NCI-H524 (cell line): ENCODE data around the gene VEZF1.

ENCODE experiments used
- DNase-seq, 2 experiments: peaks; one replicate each; lab custom pipeline; 2025; lab: John Stamatoyannopoulos, UW

The VEZF1 gene

DNA sequence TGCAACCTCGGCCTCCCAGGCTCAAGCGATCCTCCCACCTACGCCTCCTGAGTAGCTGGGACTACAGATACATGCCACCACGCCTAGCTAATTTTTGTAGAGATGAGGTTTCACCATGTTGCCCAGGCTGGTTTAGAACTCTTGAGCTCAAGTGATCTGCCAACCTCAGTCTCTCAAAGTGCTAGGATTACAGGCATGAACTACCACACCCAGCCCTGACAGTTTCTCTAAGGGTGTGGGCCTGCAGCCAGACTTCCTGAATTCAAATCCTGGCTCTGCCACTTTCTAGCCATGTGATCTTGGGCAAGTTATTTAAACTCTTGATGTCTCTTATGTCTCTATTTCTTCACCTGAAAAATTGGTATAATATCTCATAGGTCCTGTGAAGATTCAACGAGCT lies 38.4 kb downstream of the VEZF1 start:
- no peak for DNase-seq

DNA sequence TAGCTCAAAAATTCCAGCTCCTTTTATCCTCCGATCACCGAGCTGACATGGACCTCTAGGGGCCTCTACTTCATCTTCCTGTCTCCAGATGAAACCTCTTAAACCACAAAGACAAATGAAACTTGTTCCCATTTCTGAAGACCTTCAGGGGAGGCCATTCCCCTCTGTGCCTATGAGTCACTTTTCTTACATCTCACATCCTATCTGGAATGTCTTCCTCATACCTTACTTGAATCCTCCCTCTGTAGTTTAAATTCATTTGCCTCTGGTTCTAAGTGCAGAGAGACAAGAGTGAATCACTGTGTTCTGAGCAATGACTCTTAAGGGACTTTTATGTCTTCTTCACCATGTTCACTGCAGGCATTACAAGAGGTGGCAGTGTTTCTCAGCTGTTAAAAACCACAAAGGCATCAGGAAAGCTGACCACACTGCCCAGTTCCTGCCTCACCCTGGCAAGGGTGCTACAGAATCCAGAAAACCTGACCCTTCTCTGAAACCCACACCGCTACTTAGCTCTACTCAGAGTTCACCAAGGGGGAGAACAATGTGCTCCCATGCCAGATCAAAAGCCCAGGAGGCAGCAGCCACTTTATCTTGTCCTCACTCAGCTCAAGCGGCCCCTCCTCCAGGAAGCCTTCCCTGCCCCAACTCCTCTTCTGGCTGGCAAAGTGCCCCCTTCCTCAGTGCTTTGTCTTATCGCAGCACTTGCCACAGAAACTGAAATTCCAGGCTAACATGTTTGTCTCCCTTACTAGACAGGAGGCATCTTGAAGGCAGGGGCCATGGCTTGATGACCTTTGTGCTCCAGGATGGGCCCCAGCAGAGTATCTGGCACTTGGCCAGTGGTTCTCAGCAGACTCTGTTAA lies 39.3 kb downstream of the VEZF1 start:
- no peak for DNase-seq

DNA sequence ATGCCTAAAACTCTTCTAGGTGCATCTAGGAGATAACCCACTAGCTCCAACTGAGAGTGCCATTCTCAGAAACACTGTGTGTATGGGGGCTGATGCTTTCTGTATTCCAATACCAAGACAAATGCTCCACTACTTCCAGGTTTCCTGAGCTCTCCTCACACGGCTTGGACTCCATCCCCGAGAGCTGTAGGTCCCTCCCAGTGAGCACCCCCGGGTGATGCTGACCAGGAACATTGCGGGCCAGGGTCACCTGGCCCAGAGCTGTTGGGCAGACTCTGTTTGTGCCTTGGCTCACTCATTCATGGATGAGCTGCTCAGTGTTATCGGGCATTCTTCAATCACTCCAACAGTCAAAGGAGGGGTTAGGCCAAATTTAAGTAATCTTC lies 39.9 kb downstream of the VEZF1 start:
- DNase-seq, result no peak

DNA sequence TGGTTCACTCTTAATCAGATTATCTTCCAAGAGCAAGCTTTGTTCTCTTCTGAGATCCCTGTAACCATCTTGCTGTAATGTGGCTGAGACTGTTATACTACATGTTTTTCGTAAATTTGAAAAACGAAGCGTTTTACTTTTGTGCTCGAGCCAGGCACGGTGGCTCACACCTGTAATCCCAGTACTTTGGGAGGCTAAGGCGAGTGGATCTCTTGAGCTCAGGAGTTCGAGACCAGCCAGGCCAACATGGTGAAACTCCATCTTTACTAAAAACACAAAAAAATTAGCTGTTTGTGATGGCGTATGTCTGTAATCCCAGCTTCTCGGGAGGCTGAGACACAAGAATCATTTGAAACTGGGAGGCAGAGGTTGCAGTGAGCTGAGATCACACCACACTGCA lies 40.7 kb downstream of the VEZF1 start:
- no peak for DNase-seq

DNA sequence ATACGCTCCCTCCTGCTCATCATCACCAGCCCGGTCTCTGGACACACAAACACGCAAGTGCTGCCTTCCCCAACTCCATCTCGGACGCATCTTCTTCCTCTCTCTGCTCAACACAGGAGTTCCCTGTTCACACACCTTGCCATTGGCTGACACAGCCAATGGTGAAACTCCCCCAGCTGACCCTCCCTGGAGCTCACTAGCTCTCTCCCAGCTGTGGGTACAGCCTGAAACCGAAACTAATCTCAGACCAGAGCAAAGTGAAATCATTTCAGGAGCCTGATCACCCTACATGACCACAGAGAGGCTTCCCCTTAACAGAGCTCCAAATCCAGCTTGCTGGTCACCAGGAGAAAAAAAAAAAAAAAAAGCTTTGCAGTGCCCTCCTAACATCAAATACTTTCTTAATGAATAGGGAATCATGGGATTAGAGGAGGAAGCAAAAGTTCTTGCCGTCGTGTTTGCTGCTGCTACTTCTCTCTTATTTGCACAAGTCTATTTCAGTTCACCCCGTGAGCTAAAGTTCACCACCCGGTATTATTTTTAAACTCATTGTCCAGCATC lies 41.2 kb downstream of the VEZF1 start:
- peak in 1 of 2 experiments; percentile 22 for DNase-seq

DNA sequence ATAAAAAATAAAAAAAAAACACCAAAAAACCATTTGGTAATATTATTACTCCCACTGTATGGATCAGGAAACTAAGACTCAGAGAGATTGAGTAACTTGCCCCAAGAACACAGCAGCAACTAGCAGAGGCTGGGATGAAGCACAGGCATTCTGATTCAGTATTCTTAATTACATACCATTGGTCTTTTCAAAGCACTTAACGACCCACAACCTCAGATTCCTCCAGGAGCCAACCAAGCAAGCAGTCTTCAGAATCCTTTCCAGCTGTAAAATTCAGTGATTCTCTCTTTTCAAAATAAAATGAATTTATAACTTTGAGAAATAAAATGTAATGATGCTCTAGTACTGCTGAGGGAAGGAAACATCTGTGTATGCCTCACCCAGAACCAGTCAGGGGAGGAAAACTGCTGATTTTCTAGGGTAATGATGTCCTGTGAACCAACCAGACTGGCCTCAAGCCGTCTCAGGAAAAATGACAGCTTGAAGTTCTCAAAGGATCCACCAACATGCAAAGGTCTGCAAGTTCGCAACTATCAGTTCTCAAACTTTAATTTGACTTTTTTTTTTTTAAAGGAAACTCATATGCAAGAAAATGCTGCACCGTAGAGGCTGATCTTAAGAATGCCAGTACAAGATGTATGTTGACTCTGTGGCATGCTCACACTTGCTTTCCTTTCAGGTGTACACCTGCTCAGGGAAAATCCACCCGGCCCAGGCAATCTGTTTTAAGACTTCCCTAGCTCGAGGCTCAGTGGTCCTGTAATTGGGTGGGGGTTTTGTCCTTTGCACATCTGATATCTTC lies 41.9 kb downstream of the VEZF1 start:
- DNase-seq, result no peak

DNA sequence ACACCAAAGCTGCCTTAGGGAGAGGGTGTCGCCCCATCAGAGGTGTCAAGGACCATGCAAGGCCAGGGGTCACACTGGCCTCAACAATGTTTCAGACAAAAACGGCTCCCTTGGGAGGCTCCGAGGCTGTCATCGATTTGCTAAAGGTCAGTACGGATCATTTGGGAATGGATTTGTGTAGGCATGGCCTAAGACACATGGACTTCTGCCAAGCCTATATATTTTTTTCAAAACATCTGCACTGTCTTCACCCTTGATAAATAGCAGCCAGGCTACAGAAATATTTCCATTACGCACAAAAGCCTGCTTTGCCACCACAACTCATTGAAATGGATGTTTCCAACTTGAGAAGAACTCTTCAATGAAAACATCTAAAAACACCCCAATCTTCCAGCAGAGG lies 43.1 kb downstream of the VEZF1 start:
- no peak for DNase-seq

DNA sequence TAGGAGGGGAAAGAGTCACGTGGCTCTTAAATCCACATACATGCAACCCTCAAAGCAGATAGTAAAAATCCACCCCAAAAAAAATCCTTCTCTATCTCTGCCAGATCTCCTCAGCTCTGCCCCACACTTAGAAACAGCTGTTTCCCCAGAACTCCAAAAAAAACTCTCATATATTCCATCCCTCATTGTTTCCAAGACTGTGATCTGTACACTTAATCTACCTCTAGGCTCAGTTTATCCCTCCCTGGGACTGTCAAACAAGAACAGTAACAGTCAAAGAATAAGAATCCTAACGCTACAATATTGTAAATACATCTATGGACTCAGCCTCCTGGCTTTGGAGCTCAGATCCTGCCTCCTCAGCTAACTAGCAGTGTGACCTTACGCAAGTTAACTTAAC lies 44.4 kb downstream of the VEZF1 start:
- no peak for DNase-seq

DNA sequence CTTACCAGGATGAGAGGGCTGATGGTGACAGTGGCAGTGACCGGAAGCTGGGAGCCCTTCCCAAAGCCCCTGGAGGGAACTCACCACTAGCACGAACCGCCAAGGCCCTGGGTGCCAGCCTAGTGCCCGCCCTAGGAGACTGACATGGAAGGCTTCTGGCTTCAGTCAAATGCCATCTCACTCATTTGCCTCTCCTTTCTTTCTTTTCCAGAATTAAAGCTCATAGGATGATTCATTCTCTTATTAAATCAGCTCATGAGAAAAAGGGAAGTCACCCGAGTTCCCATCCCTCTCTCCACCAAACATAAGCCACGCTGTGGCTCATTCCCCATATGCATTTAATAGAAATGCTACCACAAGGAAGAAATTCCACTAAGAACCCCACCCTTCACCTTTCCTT lies 44.9 kb downstream of the VEZF1 start:
- no peak for DNase-seq

DNA sequence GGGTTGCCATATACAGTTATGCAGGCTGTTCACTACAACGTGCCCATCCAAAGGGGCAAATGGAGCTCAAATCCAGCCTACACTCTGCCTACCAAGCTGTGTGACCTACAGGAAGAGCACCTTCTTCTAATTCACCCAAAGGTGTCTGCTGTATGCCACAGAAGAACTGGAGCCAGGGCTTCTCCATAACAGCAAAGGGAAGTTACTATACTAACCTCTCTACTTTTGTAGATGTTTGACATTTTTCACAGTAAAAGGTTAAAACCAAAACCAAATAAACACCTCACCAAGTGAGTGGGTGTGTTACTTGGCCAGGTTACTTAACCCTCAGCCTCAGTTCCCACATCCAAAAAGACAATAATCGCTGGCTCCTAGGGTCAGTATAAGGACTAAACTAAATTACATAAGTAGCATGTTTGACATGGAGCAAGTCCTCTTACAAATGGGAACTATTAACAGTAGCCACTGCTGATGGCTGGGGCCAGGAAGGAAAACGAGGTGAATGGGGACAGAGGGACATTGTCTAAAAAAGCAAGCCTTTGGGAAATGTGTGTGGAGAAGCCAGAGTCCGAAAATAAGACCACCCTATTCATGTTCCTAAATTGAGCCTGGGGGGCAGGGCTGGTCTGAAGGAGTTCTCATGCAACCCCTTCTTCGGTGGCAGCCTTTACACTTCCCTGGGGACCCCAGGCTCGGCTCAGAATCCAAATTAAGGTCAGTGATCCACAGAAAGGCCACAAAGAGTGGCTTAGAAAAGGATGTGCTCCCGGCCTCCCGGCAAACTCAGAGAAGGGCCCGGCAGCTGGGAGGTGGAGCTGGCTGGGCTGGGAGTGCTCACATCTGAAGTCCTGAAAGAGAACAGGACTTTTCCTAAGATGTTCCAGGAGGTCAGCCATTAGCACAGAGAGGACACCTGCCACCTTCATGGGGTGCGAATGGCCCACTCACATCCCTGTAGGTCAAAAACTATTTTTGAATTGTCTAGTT lies 46.4 kb downstream of the VEZF1 start:
- no peak for DNase-seq

DNA sequence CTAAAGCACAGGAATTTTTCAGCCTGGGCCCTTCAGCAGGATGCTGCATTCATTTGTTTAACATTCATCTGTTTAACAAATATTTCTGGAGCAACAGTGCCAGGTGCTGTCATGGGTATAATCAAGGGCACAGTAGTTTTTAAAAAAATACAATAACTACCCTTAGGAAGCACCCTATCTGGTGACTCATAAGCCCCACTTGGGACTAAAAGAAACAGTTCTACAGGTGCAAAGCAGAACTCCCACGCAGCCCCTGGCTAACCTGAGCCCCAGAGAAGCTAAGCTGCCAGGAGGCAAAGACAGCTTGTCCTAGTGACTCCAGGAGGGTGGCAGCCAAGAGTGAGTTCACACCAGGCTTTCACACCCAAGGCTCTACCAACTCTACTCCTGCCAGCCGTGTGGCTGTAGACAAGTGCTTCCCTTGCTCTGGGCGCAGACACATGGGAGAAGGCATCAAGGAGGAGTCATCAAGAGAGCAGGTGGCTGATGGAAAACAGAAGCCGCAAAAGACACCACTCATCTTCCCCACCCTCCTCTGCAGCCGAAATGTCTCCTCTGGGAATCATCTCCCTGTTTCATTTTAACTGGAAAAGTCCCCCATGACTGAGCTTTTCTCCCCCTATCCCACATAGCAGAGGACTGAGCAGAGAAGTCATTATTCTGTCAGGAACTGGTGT lies 47.3 kb downstream of the VEZF1 start:
- DNase-seq, result peak; percentile 79 to 85

DNA sequence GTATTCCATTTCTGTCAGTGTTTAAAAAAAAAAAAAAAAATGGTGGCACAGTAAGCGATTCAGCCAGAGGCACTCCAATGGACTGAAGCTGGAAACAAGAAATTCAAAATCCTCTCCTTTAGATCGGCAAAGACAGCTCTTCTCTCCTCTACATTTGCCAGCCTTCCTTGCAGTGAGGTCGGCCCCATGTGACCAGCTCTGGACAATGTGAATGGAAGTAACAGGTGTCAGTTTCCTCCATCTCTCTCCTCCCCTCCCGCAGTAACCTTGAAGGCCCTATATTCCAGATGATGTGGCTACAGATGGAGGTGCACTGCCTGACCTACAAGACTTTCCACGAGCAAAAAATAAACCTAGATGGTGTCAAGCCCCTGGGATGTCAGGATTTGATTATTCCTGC lies 47.8 kb downstream of the VEZF1 start:
- peak; percentile 22 to 41 for DNase-seq

DNA sequence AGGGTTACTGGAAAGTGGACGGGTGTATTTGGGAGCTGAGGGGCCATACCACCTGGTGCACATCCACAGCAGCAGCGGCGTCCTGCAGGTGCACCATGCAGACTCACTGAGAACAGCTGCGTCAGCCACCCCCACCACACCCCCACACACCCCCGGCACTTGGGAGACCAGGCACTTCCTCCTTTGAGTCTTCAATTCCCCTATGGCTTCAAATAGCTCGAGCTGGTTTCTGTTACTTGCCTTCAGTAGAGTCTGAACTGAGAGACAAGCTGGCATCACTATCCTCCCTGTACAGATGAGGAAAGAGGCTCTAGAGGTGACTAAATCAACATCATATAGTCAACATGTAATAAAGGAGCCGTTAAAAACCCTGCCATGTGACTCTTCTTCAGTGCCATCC lies 48.3 kb downstream of the VEZF1 start:
- peak in 1 of 2 experiments; percentile 74 for DNase-seq

DNA sequence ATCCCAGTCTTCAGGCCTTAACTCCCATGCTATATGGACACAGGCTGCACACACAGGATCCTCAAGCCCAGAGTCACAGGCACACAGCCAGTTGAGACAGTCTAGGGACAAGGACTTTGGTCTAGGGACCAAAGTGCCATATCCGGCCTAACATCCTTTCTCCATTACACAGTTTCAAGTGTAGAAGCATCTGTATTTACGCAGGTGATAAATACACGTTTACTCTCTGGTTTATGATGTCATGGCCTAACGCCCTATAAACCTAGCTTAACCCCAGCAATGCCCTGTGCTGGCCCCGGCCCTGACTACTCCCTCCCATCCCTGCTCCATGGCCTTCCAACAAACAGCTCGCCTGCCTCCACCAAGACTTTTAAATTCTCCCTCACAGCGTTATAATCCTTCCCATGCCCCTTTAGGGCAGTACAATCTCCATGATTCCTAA lies 50.0 kb downstream of the VEZF1 start:
- DNase-seq, result no peak

DNA sequence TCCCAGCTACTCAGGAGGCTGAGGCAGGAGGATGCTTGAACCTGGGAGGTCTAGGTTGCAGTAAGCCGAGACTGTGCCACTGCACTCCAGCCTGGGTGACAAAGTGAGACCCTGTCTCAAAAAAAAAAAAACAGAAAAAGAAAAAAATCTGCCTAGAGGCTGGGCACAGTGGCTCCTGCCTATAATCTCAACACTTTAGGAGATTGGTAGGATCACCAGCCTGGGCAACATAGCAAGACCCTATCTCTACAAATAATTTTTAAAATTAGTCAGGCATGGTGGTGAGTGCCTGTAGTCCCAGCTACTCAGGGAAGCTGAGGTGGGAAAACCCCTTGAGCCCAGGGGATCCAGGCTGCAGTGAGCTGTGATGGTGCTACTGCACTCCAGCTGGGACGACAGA lies 50.6 kb downstream of the VEZF1 start:
- no peak for DNase-seq

DNA sequence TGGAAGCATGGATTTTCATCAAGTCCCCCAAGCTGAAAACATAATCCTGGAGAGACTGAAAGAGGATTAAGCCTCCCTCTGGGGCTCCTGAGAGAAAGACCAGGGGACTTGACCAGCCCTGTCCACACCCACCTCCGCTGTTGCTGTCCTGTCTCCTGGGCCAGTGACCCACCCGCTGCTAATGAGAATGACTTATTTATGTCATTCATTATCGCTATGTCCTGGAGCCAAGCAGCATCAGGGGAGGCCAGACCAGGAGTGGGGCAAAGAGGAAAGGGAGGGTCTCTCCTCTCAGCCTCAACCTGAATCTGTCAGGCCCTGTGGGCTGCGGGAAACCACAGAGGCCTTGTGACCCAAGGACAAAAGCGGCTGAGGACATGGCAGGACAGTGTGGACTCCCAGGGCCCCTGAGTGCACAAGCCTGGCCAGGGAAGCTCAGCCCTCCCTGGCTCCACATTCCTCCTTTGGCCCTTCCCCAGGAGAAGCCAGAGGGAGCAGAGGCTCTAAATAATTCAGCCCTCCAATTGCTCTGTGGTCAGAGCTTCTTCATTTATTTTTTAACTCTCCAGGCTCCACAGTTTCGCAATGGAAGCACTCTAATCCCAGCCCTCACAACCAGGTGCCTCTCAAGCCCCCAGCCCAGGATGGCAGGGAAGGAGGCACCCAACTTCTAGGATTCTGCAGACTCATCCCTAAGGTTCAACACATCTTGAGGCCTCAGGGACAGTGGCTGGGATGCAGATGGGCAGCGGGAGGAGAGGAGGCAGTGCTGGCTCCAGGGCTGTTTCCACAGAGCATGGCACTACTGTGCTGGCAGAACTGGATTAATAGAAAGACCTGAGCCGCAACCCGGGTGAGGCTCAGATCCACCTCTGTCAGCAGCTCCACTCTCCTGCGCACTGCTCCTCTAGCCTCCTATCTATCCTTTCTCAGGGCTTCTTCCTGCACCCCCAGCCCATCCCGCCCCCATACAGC lies 51.9 kb downstream of the VEZF1 start:
- DNase-seq, result peak; percentile 30 to 70

DNA sequence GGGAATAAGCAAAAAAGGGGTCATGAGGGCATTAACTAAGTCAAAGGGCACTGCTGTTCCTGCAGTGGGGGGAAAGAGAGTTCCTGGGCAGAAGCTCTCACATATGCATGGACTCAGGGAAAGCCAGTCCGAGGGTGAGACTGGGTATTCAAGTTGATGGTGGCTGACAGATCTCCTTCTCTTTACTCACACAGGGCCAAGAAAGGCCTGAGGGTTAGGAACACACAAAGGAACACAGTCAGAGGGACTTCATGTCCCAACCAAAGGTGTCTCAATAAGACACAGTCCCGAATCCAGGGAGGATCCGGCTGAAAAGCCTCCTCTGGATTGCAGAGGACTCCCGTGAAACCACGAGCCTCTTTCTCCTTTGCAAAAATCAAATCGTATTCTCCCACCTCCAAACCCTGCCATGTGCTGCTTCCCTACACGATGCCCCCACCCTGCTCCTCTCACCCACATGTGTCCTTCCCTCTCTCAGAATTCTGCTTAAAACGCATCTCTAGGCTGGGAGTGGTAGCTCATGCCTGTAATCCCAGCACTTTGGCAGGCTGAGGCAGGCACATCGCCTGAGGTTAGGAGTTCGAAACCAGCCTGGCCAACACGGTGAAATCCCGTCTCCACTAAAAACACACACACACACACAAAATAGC lies 56.4 kb downstream of the VEZF1 start:
- DNase-seq, result no peak

DNA sequence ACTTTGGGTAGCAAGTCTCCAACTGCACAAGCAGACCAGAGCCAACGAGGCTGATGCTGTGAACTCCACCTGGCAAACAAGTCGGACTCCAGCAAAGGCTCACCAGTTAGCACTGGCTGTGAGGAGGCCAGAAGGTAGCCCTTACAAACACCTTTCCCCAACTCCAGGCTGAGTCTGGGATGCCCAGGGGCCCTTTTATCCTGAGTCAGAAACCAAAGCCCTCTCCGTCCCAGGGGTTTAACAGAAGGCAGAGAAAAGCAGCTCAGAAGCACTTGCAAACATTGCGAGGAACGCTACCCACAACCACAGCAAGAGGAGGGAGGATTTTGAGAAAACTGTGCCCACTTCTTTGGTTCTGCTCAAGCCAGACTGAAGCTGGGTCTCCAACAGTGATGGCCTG lies 57.8 kb downstream of the VEZF1 start:
- DNase-seq, result no peak

DNA sequence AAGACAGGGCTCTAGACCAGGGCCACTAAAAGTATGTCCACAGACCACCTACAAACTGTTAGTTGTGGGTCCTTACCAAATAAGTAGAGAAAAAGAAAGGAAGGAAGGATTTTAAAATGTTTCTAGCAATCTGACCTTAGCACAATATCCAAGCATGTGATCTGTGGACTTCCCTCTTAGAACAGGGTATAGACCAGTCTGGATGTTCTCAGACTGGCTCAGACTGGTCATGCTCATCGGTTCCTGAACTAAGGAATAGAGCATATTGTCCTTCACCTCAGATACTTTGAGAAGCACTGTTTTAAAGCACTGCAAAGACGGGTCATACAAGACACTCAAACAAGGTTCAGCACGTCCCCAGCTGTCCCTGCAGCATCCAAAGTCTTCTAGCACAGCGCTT lies 58.7 kb downstream of the VEZF1 start:
- no peak for DNase-seq
